OCI-LY1 (cell line): Measurements from ENCODE around the gene POLG.

Source experiments
- H2AFZ ChIP-seq: fragments of 200-600 bp; sonication (generic), shearing (Covaris generic); 2 replicates; pipeline ENCODE4 v1.6.0; 2014; ENCODE audit warnings: antibody characterized with exemption, mild to moderate bottlenecking, low read length
- H3F3A ChIP-seq: fragments of 200-600 bp; sonication (generic), shearing (Covaris generic); 2 replicates; pipeline ENCODE4 v1.6.0; 2014; ENCODE audit warnings: mild to moderate bottlenecking, antibody characterized with exemption, low read length, moderate library complexity; ENCODE audit not compliant: insufficient read depth
- H3K27ac ChIP-seq: fragments of 200-600 bp; sonication (generic); 2 replicates; pipeline ENCODE4 v1.5.1; 2014; ENCODE audit warnings: low read length, mixed run types, mild to moderate bottlenecking, low read depth; ENCODE audit not compliant: poor library complexity, severe bottlenecking
- H3K27me3 ChIP-seq: fragments of 200-600 bp; sonication (generic); 2 replicates; pipeline ENCODE4 v1.6.0; 2014; ENCODE audit warnings: antibody characterized with exemption, mild to moderate bottlenecking, low read length, moderate library complexity; ENCODE audit not compliant: insufficient read depth
- H3K36me3 ChIP-seq: fragments of 200-600 bp; sonication (generic); 2 replicates; pipeline ENCODE4 v1.6.1; 2014; ENCODE audit warnings: mild to moderate bottlenecking, antibody characterized with exemption, low read length, moderate library complexity, mixed read lengths; ENCODE audit not compliant: insufficient read depth
- H3K4me1 ChIP-seq: fragments of 200-600 bp; sonication (generic); 2 replicates; pipeline ENCODE4 v1.5.1; 2014; ENCODE audit warnings: mild to moderate bottlenecking, low read length, moderate library complexity; ENCODE audit not compliant: insufficient read depth, severe bottlenecking
- H3K4me2 ChIP-seq: fragments of 200-600 bp; sonication (generic), shearing (Covaris generic); 2 replicates; pipeline ENCODE4 v1.6.1; 2014; ENCODE audit warnings: low read length
- H3K4me3 ChIP-seq: fragments of 200-600 bp; sonication (generic); 2 replicates; pipeline ENCODE4 v1.5.1; 2014; ENCODE audit warnings: low read length, low read depth, mild to moderate bottlenecking, mixed read lengths; ENCODE audit not compliant: poor library complexity, severe bottlenecking
- H3K79me2 ChIP-seq: fragments of 200-600 bp; shearing (Covaris generic); 2 replicates; pipeline ENCODE4 v1.6.1; 2016; ENCODE audit warnings: mixed run types, low read length, mixed read lengths; ENCODE audit not compliant: insufficient read depth
- H3K9ac ChIP-seq: fragments of 200-600 bp; sonication (generic), shearing (Covaris generic); 2 replicates; pipeline ENCODE4 v1.6.1; 2014; ENCODE audit warnings: mild to moderate bottlenecking, low read length, mixed read lengths
- H3K9me2 ChIP-seq: fragments of 200-600 bp; sonication (generic), shearing (Covaris generic); 2 replicates; pipeline ENCODE4 v1.6.1; 2014; ENCODE audit warnings: low read depth, mild to moderate bottlenecking, low read length, mixed read lengths
- H3K9me3 ChIP-seq: fragments of 200-600 bp; shearing (Covaris generic); 2 replicates; pipeline ENCODE4 v1.6.1; 2014; ENCODE audit warnings: low read length, mixed read lengths
- H4K20me1 ChIP-seq: fragments of 200-600 bp; sonication (generic), shearing (Covaris generic); 2 replicates; pipeline ENCODE4 v1.6.0; 2016; ENCODE audit warnings: mild to moderate bottlenecking, low read length; ENCODE audit not compliant: insufficient read depth
- CTCF ChIP-seq: fragments of 200-600 bp; sonication (generic), shearing (Covaris generic); IDR thresholded peaks from 2 replicates; pipeline ENCODE4 v1.5.1; 2017; ENCODE audit warnings: mild to moderate bottlenecking, antibody characterized with exemption, low read length, moderate library complexity, mixed read lengths
- EZH2 ChIP-seq: fragments of 200-600 bp; sonication (generic), shearing (Covaris generic); IDR thresholded peaks from 2 replicates; pipeline ENCODE4 v1.8.0; 2017; ENCODE audit warnings: borderline replicate concordance, mixed run types, mild to moderate bottlenecking, antibody characterized with exemption, low read length, moderate library complexity, mixed read lengths

Gene POLG

GRCh38 chr15:89353991-89354390 lies 19.4 kb upstream of the POLG start:
- H3K4me3 ChIP-seq = no peak overlapping the region
- no peak overlapping the region for H3K27ac ChIP-seq
- peaks cover 11% of the 10 kb centered on the region for H3K27me3 ChIP-seq
- H3K79me2 ChIP-seq = no peaks in the 10 kb centered on the region
- H3K9me2 ChIP-seq = no peaks in the 10 kb centered on the region
- no peaks in the 10 kb centered on the region for H4K20me1 ChIP-seq
- H3K9ac ChIP-seq = no peak overlapping the region
- no peak for TF ChIP-seq CTCF
- no peak for TF ChIP-seq EZH2
- no peaks in the 10 kb centered on the region for H3K4me1 ChIP-seq
- no peak overlapping the region for H3K4me2 ChIP-seq
- H3K9me3 ChIP-seq = no peaks in the 10 kb centered on the region
- no peaks in the 10 kb centered on the region for H3F3A ChIP-seq
- H3K36me3 ChIP-seq = no peaks in the 10 kb centered on the region
- no peak overlapping the region for H2AFZ ChIP-seq

GRCh38 chr15:89352476-89352875 lies 17.9 kb upstream of the POLG start:
- Histone ChIP-seq H3K79me2 (no peaks in the 10 kb centered on the region), H2AFZ (no peak overlapping the region), H3K9ac (no peak overlapping the region), H3K27me3 (peaks cover 12% of the 10 kb centered on the region), H3K9me3 (no peaks in the 10 kb centered on the region), H3K4me2 (no peak overlapping the region), H3K9me2 (no peaks in the 10 kb centered on the region), H4K20me1 (no peaks in the 10 kb centered on the region), H3K36me3 (no peaks in the 10 kb centered on the region), H3K4me1 (no peaks in the 10 kb centered on the region), H3F3A (no peaks in the 10 kb centered on the region), H3K4me3 (no peak overlapping the region), H3K27ac (no peak overlapping the region)
- no peak for TF ChIP-seq CTCF

- H3K79me2 ChIP-seq = no peaks in the 10 kb centered on the region
- H3K9me3 ChIP-seq = no peaks in the 10 kb centered on the region
- H3K9ac ChIP-seq = no peak overlapping the region
- no peaks in the 10 kb centered on the region for H3K4me1 ChIP-seq
- no peak for TF ChIP-seq EZH2
- no peak for TF ChIP-seq CTCF
- no peaks in the 10 kb centered on the region for H3K9me2 ChIP-seq
- H3K36me3 ChIP-seq = no peaks in the 10 kb centered on the region
- H3F3A ChIP-seq = no peaks in the 10 kb centered on the region
- no peak overlapping the region for H3K27ac ChIP-seq
- H3K27me3 ChIP-seq = peaks cover 12% of the 10 kb centered on the region
- H3K4me3 ChIP-seq = no peak overlapping the region
- H3K4me2 ChIP-seq = no peak overlapping the region
- H4K20me1 ChIP-seq = no peaks in the 10 kb centered on the region
- H2AFZ ChIP-seq = no peak overlapping the region
Observed at GRCh38 chr15:89349206-89349558, 14.6 kb upstream of the POLG start.
